GM23338 (cell line): ENCODE results near the gene NR5A2. TPM values are rescaled to one million over a fixed set of nuclear protein-coding genes. Genes with fewer than 3 reads are reported as not detected.

Experiments used
- ATAC-seq: fragments of 200-7000 bp; cut with Tn5 transposase; 3 replicates; pipeline ENCODE4 v1.9.1; 2020
- DNase-seq: peaks from one replicate; pipeline ENCODE4 v3.0.0-alpha.2; 2015; ENCODE audit warnings: low spot score
- H2AFZ ChIP-seq: fragments of 200-600 bp; sonication (generic); 2 replicates; pipeline ENCODE4 v1.8.0; 2016; ENCODE audit warnings: antibody characterized with exemption, mild to moderate bottlenecking, moderate library complexity
- H3F3A ChIP-seq: fragments of 200-600 bp; sonication (generic); replicated peaks from 2 replicates; pipeline ENCODE4 v1.8.0; 2017; ENCODE audit warnings: antibody characterized with exemption, mixed run types, low read depth
- H3K27ac ChIP-seq: fragments of 200-600 bp; sonication (generic); 2 replicates; pipeline ENCODE4 v1.6.1; 2016; ENCODE audit warnings: low read depth
- H3K27me3 ChIP-seq: fragments of 200-600 bp; sonication (generic); 2 replicates; pipeline ENCODE4 v1.8.0; 2016; ENCODE audit warnings: mild to moderate bottlenecking, mixed run types, moderate library complexity; ENCODE audit not compliant: insufficient read depth
- H3K36me3 ChIP-seq: fragments of 200-600 bp; sonication (generic); 2 replicates; pipeline ENCODE4 v1.8.0; 2016; ENCODE audit warnings: mild to moderate bottlenecking; ENCODE audit not compliant: insufficient read depth
- H3K4me1 ChIP-seq: fragments of 200-600 bp; sonication (generic); 2 replicates; pipeline ENCODE4 v1.8.0; 2016; ENCODE audit warnings: mild to moderate bottlenecking, moderate library complexity; ENCODE audit not compliant: insufficient read depth
- H3K4me2 ChIP-seq: fragments of 200-600 bp; sonication (generic); 2 replicates; pipeline ENCODE4 v1.7.1; 2017; ENCODE audit warnings: mixed run types
- H3K4me3 ChIP-seq: fragments of 200-600 bp; sonication (generic); 2 replicates; pipeline ENCODE4 v1.6.1; 2016; ENCODE audit warnings: mixed run types
- H3K79me2 ChIP-seq: fragments of 200-600 bp; sonication (generic); replicated peaks from 2 replicates; pipeline ENCODE4 v1.8.0; 2017; ENCODE audit warnings: mild to moderate bottlenecking; ENCODE audit not compliant: insufficient read depth
- H3K9me2 ChIP-seq: fragments of 200-600 bp; sonication (generic); 2 replicates; pipeline ENCODE4 v1.8.0; 2017; ENCODE audit not compliant: insufficient read depth
- H4K20me1 ChIP-seq: fragments of 200-600 bp; sonication (generic); replicated peaks from 2 replicates; pipeline ENCODE4 v1.8.0; 2017; ENCODE audit warnings: mild to moderate bottlenecking; ENCODE audit not compliant: insufficient read depth
- H3K27ac Mint-ChIP-seq: 2 replicates; pipeline ENCODE4 v1.8.0; 2020; ENCODE audit warnings: inconsistent platforms, mild to moderate bottlenecking, moderate library complexity, mixed read lengths
- H3K27me3 Mint-ChIP-seq: 3 replicates; pipeline ENCODE4 v1.8.0; 2022; ENCODE audit warnings: low read depth, mild to moderate bottlenecking, moderate library complexity, mixed read lengths, inconsistent platforms; ENCODE audit not compliant: insufficient read depth, poor library complexity
- H3K36me3 Mint-ChIP-seq: 3 replicates; pipeline ENCODE4 v1.8.0; 2021; ENCODE audit warnings: low read depth, mild to moderate bottlenecking, inconsistent platforms, moderate library complexity, mixed read lengths
- H3K4me1 Mint-ChIP-seq: 3 replicates; pipeline ENCODE4 v1.8.0; 2020; ENCODE audit warnings: mild to moderate bottlenecking, inconsistent platforms, mixed read lengths
- H3K4me3 Mint-ChIP-seq: 3 replicates; pipeline ENCODE4 v1.8.0; 2021; ENCODE audit warnings: moderate library complexity, mild to moderate bottlenecking, inconsistent platforms, mixed read lengths
- H3K9me3 Mint-ChIP-seq: 3 replicates; pipeline ENCODE4 v1.8.0; 2020; ENCODE audit warnings: moderate library complexity, mild to moderate bottlenecking, inconsistent platforms, mixed read lengths
- CREB1 ChIP-seq: fragments of 250-450 bp; sonication (Bioruptor Pico); IDR thresholded peaks from 2 replicates; pipeline ENCODE4 v1.5.0; 2020; ENCODE audit warnings: low read depth, mild to moderate bottlenecking, moderate library complexity
- ETS1 ChIP-seq: IDR thresholded peaks from 2 replicates; pipeline ENCODE4 v1.6.1; 2016; ENCODE audit warnings: antibody characterized with exemption
- EZH2 ChIP-seq: fragments of 200-600 bp; sonication (generic); IDR thresholded peaks from one replicate; pipeline ENCODE4 v1.8.0; 2017; ENCODE audit warnings: antibody characterized with exemption, mild to moderate bottlenecking, low read depth; ENCODE audit not compliant: unreplicated experiment
- EZH2phosphoT487 ChIP-seq: fragments of 200-600 bp; sonication (generic); IDR thresholded peaks from one replicate; pipeline ENCODE4 v1.8.1; 2018; ENCODE audit warnings: antibody characterized with exemption; ENCODE audit not compliant: unreplicated experiment
- NANOG ChIP-seq: IDR thresholded peaks from 2 replicates; pipeline ENCODE4 v1.6.1; 2016; ENCODE audit warnings: antibody characterized with exemption, borderline replicate concordance
- STAT1 ChIP-seq: IDR thresholded peaks from one replicate; pipeline ENCODE4 v1.6.1; 2016; ENCODE audit warnings: antibody characterized with exemption; ENCODE audit not compliant: unreplicated experiment
- ZNF331 ChIP-seq: fragments of 250-450 bp; sonication (Bioruptor Pico); IDR thresholded peaks from 2 replicates; pipeline ENCODE4 v1.5.0; 2020; ENCODE audit warnings: low read depth, mild to moderate bottlenecking, moderate library complexity
- ZNF462 ChIP-seq: fragments of 250-450 bp; sonication (Bioruptor Pico); IDR thresholded peaks from 2 replicates; pipeline ENCODE4 v1.5.0; 2020; ENCODE audit warnings: mild to moderate bottlenecking, moderate library complexity
- polyA plus RNA-seq: library from polyadenylated mRNA; unstranded; fragments of >200 nt; fragmentation: Nextera tagmentation; extraction: Ambion mirVana; gene quantifications from 2 replicates; pipeline ENCODE4 v1.2.1, GENCODE V29; 2016
- total RNA-seq: library from RNA; depleted of rRNA; stranded (reverse); fragments of >200 nt; shearing (Covaris generic); gene quantifications from 2 replicates; pipeline ENCODE4 v1.2.3, GENCODE V29; 2014
- TF ChIP-seq, protein P1 (sequence below), 2 experiments: fragments of 200-600 bp in 1 of 2; sonication (generic) in 1 of 2; conservative IDR thresholded peaks; 2 replicates each; pipeline versions ENCODE4 v1.5.1 to v1.6.1; 2016 to 2017; ENCODE audit warnings: antibody characterized with exemption in 2 of 2, low read depth in 2 of 2, mild to moderate bottlenecking in 2 of 2, moderate library complexity in 1 of 2

The NR5A2 gene
- total and polyA plus RNA-seq, 2 experiments from 2014 or later = 4.4 to 13.1 TPM

DNA sequence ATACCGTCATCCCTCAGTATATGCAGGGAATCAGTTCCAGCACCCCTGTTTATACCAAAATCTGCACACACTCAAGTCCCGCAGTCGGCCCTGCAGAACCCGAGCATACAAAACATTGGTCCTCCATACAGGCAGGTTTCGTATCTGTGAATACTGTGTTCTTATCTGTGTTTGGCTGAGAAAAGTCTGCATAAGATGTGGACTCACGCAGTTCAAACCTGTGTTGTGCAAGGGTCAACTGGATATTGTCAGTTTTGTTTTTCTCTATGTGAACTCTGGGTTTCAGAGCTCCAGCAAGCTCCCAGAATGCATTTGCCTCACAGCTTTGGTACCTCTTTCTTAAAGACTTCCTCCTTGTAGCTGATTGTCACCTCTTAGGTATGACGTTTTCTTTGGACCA, 100.6 kb downstream of the NR5A2 start (continued):
- TF ChIP-seq ETS1 (no peak), STAT1 (no peak), ZNF331 (CRISPR knock-in tag) (no peak)
- TF ChIP-seq, protein P1, sequence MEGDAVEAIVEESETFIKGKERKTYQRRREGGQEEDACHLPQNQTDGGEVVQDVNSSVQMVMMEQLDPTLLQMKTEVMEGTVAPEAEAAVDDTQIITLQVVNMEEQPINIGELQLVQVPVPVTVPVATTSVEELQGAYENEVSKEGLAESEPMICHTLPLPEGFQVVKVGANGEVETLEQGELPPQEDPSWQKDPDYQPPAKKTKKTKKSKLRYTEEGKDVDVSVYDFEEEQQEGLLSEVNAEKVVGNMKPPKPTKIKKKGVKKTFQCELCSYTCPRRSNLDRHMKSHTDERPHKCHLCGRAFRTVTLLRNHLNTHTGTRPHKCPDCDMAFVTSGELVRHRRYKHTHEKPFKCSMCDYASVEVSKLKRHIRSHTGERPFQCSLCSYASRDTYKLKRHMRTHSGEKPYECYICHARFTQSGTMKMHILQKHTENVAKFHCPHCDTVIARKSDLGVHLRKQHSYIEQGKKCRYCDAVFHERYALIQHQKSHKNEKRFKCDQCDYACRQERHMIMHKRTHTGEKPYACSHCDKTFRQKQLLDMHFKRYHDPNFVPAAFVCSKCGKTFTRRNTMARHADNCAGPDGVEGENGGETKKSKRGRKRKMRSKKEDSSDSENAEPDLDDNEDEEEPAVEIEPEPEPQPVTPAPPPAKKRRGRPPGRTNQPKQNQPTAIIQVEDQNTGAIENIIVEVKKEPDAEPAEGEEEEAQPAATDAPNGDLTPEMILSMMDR (conservative IDR thresholded peaks at IDR 0.05; ENCODE audit: low read depth in 2 of 2) = no peak

DNA sequence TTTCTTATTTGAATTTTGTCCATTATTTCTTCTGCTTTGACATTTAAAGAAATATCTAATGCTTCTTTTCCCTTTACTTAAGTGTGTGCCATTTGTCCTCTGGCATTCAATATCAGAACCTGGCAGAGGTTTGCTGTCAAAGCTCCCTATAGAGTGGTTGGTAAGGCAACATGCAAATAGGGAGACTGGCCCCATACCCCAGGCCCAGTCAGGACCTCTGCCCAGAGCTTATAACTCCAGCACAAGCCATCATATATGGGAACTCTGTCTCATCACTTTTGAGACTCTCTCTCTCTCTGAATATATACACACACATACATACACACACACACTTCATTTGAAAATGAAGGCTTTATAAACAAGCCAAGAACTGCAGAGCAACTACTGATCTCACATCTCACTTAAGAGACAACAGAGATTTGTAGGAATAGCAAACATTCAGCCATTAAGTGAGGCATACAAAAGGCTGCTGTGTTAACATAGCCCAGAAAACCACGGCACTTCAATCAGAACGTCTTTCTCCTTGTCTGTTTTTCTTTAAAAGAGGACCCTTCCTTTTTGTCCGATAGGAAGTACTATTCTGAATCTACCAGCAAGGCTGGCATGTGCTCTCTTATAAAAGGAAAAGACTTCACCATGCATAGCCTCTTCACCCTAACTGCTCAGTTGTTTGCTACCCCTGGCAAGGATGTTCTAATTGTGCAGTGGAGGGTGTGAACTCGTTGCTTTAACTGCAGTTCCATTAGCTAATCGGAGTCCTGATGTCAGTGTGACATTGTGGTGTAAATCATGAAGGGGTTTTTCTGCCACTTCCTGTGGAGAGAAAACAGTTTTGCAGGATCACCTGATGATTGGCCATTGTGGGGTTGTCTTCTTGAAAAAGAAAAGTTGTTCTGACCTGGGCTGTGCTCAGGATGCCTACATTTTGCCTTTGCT, 101.7 kb downstream of the NR5A2 start:
- no peaks in the 10 kb centered on the region for H3K36me3 ChIP-seq
- Mint-ChIP-seq H3K36me3 (no peaks in the 10 kb centered on the region), H3K4me3 (no peak overlapping the region), H3K27me3 (no peaks in the 10 kb centered on the region), H3K9me3 (no peaks in the 10 kb centered on the region), H3K27ac (peak overlapping the region; percentile 79), H3K4me1 (peaks cover 21% of the 10 kb centered on the region)
- 0 out of 2 replicates have a peak overlapping the region, but pooled peaks have one; percentile 0 for H2AFZ ChIP-seq
- ATAC-seq (peak; percentile 89), DNase-seq (peak; percentile 51)
- no peaks in the 10 kb centered on the region for H3F3A ChIP-seq
- H3K27ac ChIP-seq = peak overlapping the region; percentile 27
- peaks cover 20% of the 10 kb centered on the region for H3K4me1 ChIP-seq
- H3K79me2 ChIP-seq = no peaks in the 10 kb centered on the region
- no peaks in the 10 kb centered on the region for H4K20me1 ChIP-seq
- H3K4me2 ChIP-seq = peak overlapping the region; percentile 35
- no peak overlapping the region for H3K4me3 ChIP-seq
- no peaks in the 10 kb centered on the region for H3K9me2 ChIP-seq
- H3K27me3 ChIP-seq = no peaks in the 10 kb centered on the region
- TF ChIP-seq ZNF331 (CRISPR knock-in tag) (no peak), NANOG (0 out of 2 replicates have a peak, but pooled peaks have one; percentile 40), CREB1 (CRISPR knock-in tag) (peak; percentile 46; the same call in 1 of the 2 replicates)

DNA sequence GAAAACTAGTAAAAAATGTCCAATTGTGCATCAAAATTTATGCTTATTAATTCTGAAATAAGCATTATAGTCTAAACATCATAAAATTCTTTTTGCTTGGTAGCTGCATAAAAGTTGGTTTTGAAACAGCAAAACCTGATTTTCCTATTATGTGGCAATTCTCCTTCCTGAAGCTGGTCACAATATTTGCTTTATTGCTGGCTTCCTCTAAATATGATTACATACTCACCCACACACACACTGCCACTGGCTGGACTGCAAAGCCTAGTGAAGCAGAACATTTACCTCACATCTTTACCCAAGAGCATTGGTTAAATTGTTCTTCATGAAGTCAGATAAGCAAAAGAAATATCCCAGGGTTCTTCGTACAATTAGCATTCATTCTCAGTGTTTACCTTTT, 103.0 kb downstream of the NR5A2 start:
- Histone ChIP-seq H3K4me3 (no peak overlapping the region), H4K20me1 (no peaks in the 10 kb centered on the region), H3K27me3 (no peaks in the 10 kb centered on the region), H3F3A (no peaks in the 10 kb centered on the region), H3K4me2 (no peak overlapping the region), H3K4me1 (peaks cover 20% of the 10 kb centered on the region), H2AFZ (no peak overlapping the region), H3K36me3 (no peaks in the 10 kb centered on the region), H3K79me2 (no peaks in the 10 kb centered on the region), H3K9me2 (no peaks in the 10 kb centered on the region), H3K27ac (no peak overlapping the region)
- TF ChIP-seq NANOG (no peak), EZH2phosphoT487 (no peak), ZNF462 (CRISPR knock-in tag) (no peak), EZH2 (no peak), ZNF331 (CRISPR knock-in tag) (no peak)
- DNase-seq = no peak
- no peak overlapping the region for H3K27ac Mint-ChIP-seq
- peaks cover 21% of the 10 kb centered on the region for H3K4me1 Mint-ChIP-seq
- H3K27me3 Mint-ChIP-seq = no peaks in the 10 kb centered on the region
- H3K4me3 Mint-ChIP-seq = no peak overlapping the region
- H3K9me3 Mint-ChIP-seq = no peaks in the 10 kb centered on the region
- ATAC-seq = no peak
- no peaks in the 10 kb centered on the region for H3K36me3 Mint-ChIP-seq
